Right lobe of liver (tissue), 6 donors: ENCODE measurements around the gene TRAF6. TPM values are rescaled to one million over a fixed set of nuclear protein-coding genes. Genes with fewer than 3 reads are reported as not detected.

Source experiments
- ATAC-seq, 4 donors: fragments of 200-7000 bp; cut with Tn5 transposase; one replicate each; pipeline ENCODE4 v1.9.1; 2020; ENCODE audit warnings: mild to moderate bottlenecking in 4 of 4, moderate library complexity in 4 of 4
- DNase-seq, 3 donors: peaks; one replicate each; pipeline ENCODE4 v3.0.0-alpha.2; 2020
- H3K27ac ChIP-seq, 3 donors: fragments of 200-600 bp; one replicate each; pipeline ENCODE4 v1.8.0; 2022
- H3K27me3 ChIP-seq, 2 donors: fragments of 200-600 bp; one replicate each; pipeline ENCODE4 v1.8.0; 2022
- H3K36me3 ChIP-seq, 4 donors: fragments of 200-600 bp; sonication (generic) in 1 of 4; one replicate each; pipeline versions ENCODE4 v1.5.1 to v1.8.0; 2017 to 2022; ENCODE audit warnings: control low read depth in 1 of 4
- H3K4me1 ChIP-seq, 4 donors: fragments of 200-600 bp; sonication (generic) in 1 of 4; one replicate each; pipeline versions ENCODE4 v1.5.1 to v1.8.0; 2017 to 2022; ENCODE audit warnings: control low read depth in 1 of 4
- H3K4me3 ChIP-seq, 3 donors: fragments of 200-600 bp; one replicate each; pipeline ENCODE4 v1.8.0; 2022
- H3K9me3 ChIP-seq, 4 donors: fragments of 200-600 bp; sonication (generic) in 1 of 4; one replicate each; pipeline versions ENCODE4 v1.5.1 to v1.8.0; 2017 to 2022; ENCODE audit warnings: control low read depth in 1 of 4
- POLR2A ChIP-seq: fragments of 450-650 bp; IDR thresholded peaks from one replicate; pipeline ENCODE4 v1.6.1; 2017; ENCODE audit warnings: antibody characterized with exemption, mild to moderate bottlenecking
- WGBS: methylation state at CpG from one replicate; pipeline ENCODE4 v1.1.6; 2018; ENCODE audit warnings: low coverage, low lambda C conversion rate; ENCODE audit not compliant: insufficient coverage; ENCODE audit errors: missing lambda C conversion rate; 5-methylcytosine and 5-hydroxymethylcytosine counted together
- intact Hi-C, 2 donors: fragments of 100-400 bp; cut with DNase I; formaldehyde crosslinking; loops; one replicate each; pipeline versions ENCODE4 v1.11.2 to v1.14.1; 2022
- small RNA-seq, 2 experiments: library from RNA; depleted of rRNA; stranded (forward); fragments of <200 nt; gene quantifications; one replicate each; pipeline ENCODE3, GENCODE V24; 2016
- total RNA-seq, 6 experiments: library from RNA; depleted of rRNA in 2 of 6; stranded (reverse); fragments of >200 nt in 2 of 6; fragmentation: NEBNext Ultra II Directional in 3 of 6; extraction: Animal tissue kit (Norgen Biotek cat#: 25700) in 3 of 6; gene quantifications; one replicate each; pipeline versions ENCODE4 v1.1.0 to v1.2.4, GENCODE V29; 2016 to 2023
- TF ChIP-seq, protein P1 (sequence below), 4 donors: fragments of 200-600 bp in 3 of 4; fragments of 450-650 bp in 1 of 4; IDR thresholded peaks; one replicate each; pipeline versions ENCODE4 v1.5.1 to v1.8.0; 2016 to 2022; ENCODE audit warnings: antibody characterized with exemption in 4 of 4, mild to moderate bottlenecking in 2 of 4
- donor health status: DM: no; HTN: yes; CAD: no.
- donor health status: DM: no; HTN: no; CAD: no.
- donor health status: DM: no; HTN: no; CAD: no.
- donor health status: DM: no; HTN: yes; CAD: no.
- donor health status: DM: no; HTN: yes; CAD: no.

TRAF6 gene
- total RNA-seq, 6 experiments from 2014 or later = 4.9 to 7.4 (median 6.7) TPM

DNA sequence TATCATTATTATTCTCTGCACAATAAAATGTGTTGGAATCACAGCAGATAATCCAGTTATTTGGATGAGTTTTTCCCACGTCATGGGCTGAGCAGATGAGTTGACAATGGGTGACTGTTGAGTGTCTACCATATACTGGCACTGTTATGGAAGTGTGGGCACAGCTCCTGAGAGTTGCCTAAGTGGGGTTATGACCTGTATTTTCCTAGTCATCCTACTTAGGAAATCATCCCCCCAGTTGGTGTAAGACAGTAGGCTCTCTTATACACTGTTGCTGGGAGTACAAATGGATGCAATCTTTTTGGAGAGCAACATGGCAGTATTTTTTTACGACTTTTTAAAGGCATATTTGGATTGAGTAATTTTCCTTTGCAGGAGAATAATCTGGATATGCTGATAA, 66.4 kb downstream of the TRAF6 start:
- ATAC-seq (no peak), DNase-seq (no peak)
- intact Hi-C loops = no loop called here
- TF ChIP-seq, protein P1, sequence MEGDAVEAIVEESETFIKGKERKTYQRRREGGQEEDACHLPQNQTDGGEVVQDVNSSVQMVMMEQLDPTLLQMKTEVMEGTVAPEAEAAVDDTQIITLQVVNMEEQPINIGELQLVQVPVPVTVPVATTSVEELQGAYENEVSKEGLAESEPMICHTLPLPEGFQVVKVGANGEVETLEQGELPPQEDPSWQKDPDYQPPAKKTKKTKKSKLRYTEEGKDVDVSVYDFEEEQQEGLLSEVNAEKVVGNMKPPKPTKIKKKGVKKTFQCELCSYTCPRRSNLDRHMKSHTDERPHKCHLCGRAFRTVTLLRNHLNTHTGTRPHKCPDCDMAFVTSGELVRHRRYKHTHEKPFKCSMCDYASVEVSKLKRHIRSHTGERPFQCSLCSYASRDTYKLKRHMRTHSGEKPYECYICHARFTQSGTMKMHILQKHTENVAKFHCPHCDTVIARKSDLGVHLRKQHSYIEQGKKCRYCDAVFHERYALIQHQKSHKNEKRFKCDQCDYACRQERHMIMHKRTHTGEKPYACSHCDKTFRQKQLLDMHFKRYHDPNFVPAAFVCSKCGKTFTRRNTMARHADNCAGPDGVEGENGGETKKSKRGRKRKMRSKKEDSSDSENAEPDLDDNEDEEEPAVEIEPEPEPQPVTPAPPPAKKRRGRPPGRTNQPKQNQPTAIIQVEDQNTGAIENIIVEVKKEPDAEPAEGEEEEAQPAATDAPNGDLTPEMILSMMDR (IDR thresholded peaks at IDR 0.05) = no peak
- TF ChIP-seq POLR2A = no peak
- H3K4me1 ChIP-seq = peaks cover 0 to 5% (median 0%) of the 10 kb centered on the region in 4 donors
- H3K27me3 ChIP-seq = no peaks in the 10 kb centered on the region
- no peaks in the 10 kb centered on the region for H3K36me3 ChIP-seq
- no peaks in the 10 kb centered on the region for H3K9me3 ChIP-seq
- no peak overlapping the region for H3K27ac ChIP-seq
- no peak overlapping the region for H3K4me3 ChIP-seq
- WGBS = 42% methylated on average over 2 of the region's 2 CpGs

DNA sequence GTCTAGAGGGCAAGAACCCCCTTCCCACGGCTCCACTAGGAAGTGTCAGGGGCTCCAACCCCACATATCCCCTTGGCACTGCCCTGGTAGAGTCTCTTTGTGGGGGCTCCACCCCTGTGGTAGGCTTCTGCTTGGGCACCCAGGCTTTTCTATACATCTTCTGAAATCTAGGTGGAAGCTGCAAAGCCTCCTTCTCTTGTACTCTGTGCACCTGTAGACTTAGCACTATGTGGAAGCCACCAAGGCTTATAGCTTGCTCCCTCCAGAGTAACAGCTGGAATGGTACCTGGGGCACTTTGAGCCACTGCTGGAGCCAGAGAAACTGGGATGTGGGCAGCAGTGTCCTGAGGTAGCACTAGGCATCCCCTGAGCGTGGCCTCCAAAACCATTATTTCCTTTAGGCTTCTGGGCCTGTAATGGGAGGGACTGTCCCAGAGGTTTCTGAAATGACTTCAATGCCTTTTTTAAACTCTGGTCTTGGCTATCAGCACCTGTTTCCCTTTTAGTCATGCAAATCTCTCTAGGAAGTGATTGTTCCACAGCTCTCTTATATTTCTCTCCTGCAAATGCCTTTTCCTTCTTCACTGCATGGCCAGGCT, 68.4 kb downstream of the TRAF6 start:
- H3K36me3 ChIP-seq = no peaks in the 10 kb centered on the region
- intact Hi-C loops = no loop called here
- TF ChIP-seq, protein P1 (IDR thresholded peaks at IDR 0.05) = no peak
- TF ChIP-seq POLR2A = no peak
- peaks cover 0 to 5% (median 0%) of the 10 kb centered on the region in 4 donors for H3K4me1 ChIP-seq
- H3K27me3 ChIP-seq = no peaks in the 10 kb centered on the region
- H3K4me3 ChIP-seq = no peak overlapping the region
- ATAC-seq (peak in 1 of 4 donors; percentile 30), DNase-seq (no peak)
- H3K27ac ChIP-seq = no peak overlapping the region
- WGBS = 71% methylated on average over 1 of the region's 2 CpGs
- no peaks in the 10 kb centered on the region for H3K9me3 ChIP-seq

DNA sequence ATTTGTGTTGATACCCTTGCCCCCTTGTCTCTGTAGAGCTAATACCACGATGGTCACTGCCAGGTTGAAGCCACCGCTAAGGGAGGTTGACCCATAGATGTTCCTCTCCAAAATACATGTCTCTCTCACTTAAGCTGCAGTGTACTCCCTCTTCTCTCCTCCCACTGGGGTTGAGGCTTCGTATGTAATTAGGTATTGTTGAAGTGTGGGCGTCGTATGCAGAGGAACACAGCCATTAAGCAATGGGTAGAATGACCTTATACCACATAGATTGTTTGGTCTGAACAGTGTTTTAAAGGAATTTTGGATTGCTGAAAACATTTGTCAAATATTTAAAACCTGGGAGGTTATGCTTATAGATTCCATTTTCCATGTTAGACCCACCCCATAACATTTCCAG, 71.9 kb downstream of the TRAF6 start:
- Histone ChIP-seq H3K36me3 (no peaks in the 10 kb centered on the region), H3K4me1 (peaks cover 0 to 6% (median 0%) of the 10 kb centered on the region in 4 donors), H3K27me3 (no peaks in the 10 kb centered on the region), H3K4me3 (no peak overlapping the region), H3K27ac (no peak overlapping the region), H3K9me3 (no peaks in the 10 kb centered on the region)
- WGBS = 91% methylated on average over 5 of the region's 5 CpGs
- DNase-seq (no peak), ATAC-seq (no peak)
- TF ChIP-seq, protein P1 (IDR thresholded peaks at IDR 0.05) = no peak
- no peak for TF ChIP-seq POLR2A
- intact Hi-C loops = no loop called here

DNA sequence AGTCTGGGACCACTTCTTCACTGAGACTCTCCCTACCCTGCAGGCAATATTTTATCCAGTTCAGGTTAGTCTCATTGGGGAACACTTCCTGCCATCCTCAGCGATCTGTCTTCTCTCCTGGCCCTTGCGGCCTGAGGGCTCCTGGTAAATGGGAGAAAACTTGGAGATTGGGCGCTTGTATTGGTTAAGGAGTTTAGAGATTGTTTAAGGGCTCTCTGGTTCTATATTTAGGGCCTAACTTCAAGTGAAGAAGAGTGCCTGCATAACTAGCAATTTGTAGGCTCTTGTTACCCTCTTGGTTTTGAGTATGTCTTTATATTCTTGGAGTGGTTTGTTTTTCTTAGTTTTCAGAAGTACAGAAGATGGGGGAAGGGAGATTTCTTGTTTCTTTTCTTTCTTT, 72.7 kb downstream of the TRAF6 start:
- Histone ChIP-seq H3K27ac (no peak overlapping the region), H3K36me3 (no peaks in the 10 kb centered on the region), H3K4me3 (no peak overlapping the region), H3K27me3 (no peaks in the 10 kb centered on the region), H3K9me3 (no peaks in the 10 kb centered on the region), H3K4me1 (peaks cover 0 to 11% (median 0%) of the 10 kb centered on the region in 4 donors)
- 97% methylated on average over 3 of the region's 3 CpGs for WGBS
- DNase-seq (no peak), ATAC-seq (no peak)
- intact Hi-C loops = no loop called here
- TF ChIP-seq, protein P1 (IDR thresholded peaks at IDR 0.05) = no peak
- no peak for TF ChIP-seq POLR2A

Small RNA genes within 50 kb of the gene (small RNA-seq; reads per million reads assigned to genes)
- gene AC061999.1 = 0 reads per million in 2 experiments

Other genes starting within 250 kb of the TRAF6 start
- gene COMMD9, start 220.8 kb downstream of the TRAF6 start, total RNA-seq = 10 to 100 TPM; 30.6 to 41.4 (median 34.6) TPM
- gene PRR5L, start 214.0 kb downstream of the TRAF6 start, total RNA-seq = 1 to 10 TPM; 2.2 to 4.5 (median 2.3) TPM
- gene RAG1, start 57.7 kb upstream of the TRAF6 start, total RNA-seq = 1 to 10 TPM in 2 of 6 experiments, under 1 TPM in 4; 0.40 to 1.2 (median 0.71) TPM
- 10 to 100 TPM in 1 of 6 experiments, 1 to 10 TPM in 5; 5.2 to 11.4 (median 8.6) TPM for gene IFTAP, start 84.2 kb upstream of the TRAF6 start, total RNA-seq
- gene RAG2, start 88.0 kb upstream of the TRAF6 start, total RNA-seq = not detected